ENCODE data around the gene SNX17.
A peak's percentile ranks its signal among the peaks of the same experiment; 100 is the strongest.

Gene SNX17

DNA sequence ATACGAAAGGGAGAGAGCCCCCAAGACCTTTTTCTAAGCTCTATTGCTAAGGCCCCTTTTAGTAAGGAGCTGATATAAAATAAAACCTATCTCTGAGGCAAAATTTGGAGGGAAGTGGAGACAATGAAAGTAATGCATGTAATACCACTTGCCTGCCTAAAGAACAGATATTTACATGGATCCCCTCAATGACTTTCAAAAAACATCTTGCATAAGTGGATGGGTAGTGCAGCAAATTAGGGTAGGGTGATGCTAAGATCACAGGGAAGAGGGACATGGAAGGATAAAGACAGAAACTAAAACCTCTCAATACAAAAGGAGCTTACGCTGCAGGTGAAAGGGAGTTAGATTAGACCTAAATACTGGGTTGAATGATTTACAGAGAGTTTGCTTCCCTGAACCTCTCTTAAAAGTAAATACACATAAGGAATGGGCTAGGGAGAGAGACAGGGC is 9.0 kb downstream of the SNX17 start:
- ChIA-PET POLR2A (interaction anchor here (0.6 to 3.0 kb wide), 6 partner anchors 8 to 325 kb away, joined by 3 to 20 read pairs (median 10); partner anchors contain the start of genes EIF2B4, NRBP1, PPM1G and SNX17), CTCF (no interaction called here)
- DNase-seq (ENCODE audit: extremely low spot score) = no peak
- no peak for TF ChIP-seq L3MBTL2 (conservative IDR thresholded peaks at IDR 0.05)
- no peak for TF ChIP-seq FOXA1 (IDR thresholded peaks at IDR 0.05)
- no peak for TF ChIP-seq HDGF (IDR thresholded peaks at IDR 0.05; ENCODE audit: borderline replicate concordance)
- no peak for TF ChIP-seq CTBP1 (IDR thresholded peaks at IDR 0.05; ENCODE audit: borderline replicate concordance)
- no peak for TF ChIP-seq FOXK2 (IDR thresholded peaks at IDR 0.05)
- TF ChIP-seq ARNT (IDR thresholded peaks at IDR 0.05) = no peak
- TF ChIP-seq SUZ12 (IDR thresholded peaks at IDR 0.05) = no peak
- no peak for TF ChIP-seq FOXM1 (IDR thresholded peaks at IDR 0.05; ENCODE audit: borderline replicate concordance)
- no peak for TF ChIP-seq TARDBP (IDR thresholded peaks at IDR 0.05)
- TF ChIP-seq BHLHE40 (IDR thresholded peaks at IDR 0.05; ENCODE audit: borderline replicate concordance) = no peak
- no peak for TF ChIP-seq LEF1 (IDR thresholded peaks at IDR 0.05; ENCODE audit: borderline replicate concordance)
- TF ChIP-seq SP1 (IDR thresholded peaks at IDR 0.05) = no peak
- TF ChIP-seq, protein P1, sequence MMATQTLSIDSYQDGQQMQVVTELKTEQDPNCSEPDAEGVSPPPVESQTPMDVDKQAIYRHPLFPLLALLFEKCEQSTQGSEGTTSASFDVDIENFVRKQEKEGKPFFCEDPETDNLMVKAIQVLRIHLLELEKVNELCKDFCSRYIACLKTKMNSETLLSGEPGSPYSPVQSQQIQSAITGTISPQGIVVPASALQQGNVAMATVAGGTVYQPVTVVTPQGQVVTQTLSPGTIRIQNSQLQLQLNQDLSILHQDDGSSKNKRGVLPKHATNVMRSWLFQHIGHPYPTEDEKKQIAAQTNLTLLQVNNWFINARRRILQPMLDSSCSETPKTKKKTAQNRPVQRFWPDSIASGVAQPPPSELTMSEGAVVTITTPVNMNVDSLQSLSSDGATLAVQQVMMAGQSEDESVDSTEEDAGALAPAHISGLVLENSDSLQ (IDR thresholded peaks at IDR 0.05) = no peak
- TF ChIP-seq ELF4 (IDR thresholded peaks at IDR 0.05) = no peak
- TF ChIP-seq NFRKB (IDR thresholded peaks at IDR 0.05) = no peak
- no peak for TF ChIP-seq ZNF384 (IDR thresholded peaks at IDR 0.05)

DNA sequence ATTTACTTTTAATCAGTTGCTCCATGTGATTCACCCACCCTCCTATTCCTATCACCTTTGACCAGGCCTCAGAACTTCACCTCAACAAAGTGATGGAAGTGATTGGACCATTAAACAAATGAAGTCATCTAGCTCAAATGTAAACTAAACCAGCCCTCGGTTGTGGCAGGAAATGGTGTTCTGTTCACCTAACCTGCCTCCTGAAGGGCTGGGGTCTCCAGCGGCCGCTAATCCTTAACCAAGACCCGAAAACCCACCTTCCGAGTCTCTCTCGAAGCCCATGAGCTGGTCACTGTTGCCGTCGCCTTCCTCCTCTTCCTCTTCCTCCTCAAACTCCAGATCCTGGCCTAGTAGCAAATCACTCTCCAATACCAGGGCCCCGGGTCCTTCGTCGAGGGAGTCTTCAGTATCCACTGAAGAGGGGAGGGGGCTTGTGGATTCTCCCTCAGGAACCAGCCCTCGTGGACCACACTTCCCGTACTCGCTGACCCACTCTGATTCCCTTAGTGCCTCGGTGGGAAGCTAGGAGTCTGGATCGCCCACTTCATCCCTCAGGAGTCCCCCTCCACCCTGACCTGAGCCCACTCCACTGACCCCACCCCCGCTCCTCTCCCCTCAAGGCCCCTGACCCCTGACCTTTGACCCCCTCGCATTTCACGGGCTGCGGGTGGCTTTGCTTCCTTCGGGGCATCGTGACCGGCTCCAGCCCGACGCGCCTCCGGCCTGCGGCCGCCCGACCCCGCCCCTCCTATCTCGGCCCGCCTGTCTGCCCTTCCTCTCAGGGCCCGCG is 9.6 kb downstream of the SNX17 start:
- TF ChIP-seq FOXA1 (IDR thresholded peaks at IDR 0.05) (no peak), TARDBP (IDR thresholded peaks at IDR 0.05) (no peak), CTBP1 (IDR thresholded peaks at IDR 0.05; ENCODE audit: borderline replicate concordance) (no peak), FOXK2 (IDR thresholded peaks at IDR 0.05) (no peak), FOXM1 (IDR thresholded peaks at IDR 0.05; ENCODE audit: borderline replicate concordance) (no peak), ELF4 (IDR thresholded peaks at IDR 0.05) (no peak), SP1 (IDR thresholded peaks at IDR 0.05) (no peak), L3MBTL2 (conservative IDR thresholded peaks at IDR 0.05) (no peak)
- TF ChIP-seq, protein P1 (IDR thresholded peaks at IDR 0.05) = no peak
- no peak for DNase-seq (ENCODE audit: extremely low spot score)
- ChIA-PET POLR2A (interaction anchor here (0.6 to 3.0 kb wide), 11 partner anchors 9 to 326 kb away, joined by 3 to 20 read pairs (median 4); partner anchors contain the start of genes EIF2B4, NRBP1, PPM1G and SLC4A1AP), CTCF (interaction anchor here (0.7 to 1.1 kb wide), 2 partner anchors 10 to 100 kb away, joined by 3 read pairs; no protein-coding TSS in a partner anchor)

GRCh38 chr2:27380626-27381545 is 10.5 kb downstream of the SNX17 start, which contains the start of gene ZNF513:
Gene ZNF513 (minus strand): TSS chr2:27380734. CDS start chr2:27380526, 208 bp downstream.
- no peak for TF ChIP-seq FOXK2 (IDR thresholded peaks at IDR 0.05)
- TF ChIP-seq CTBP1 (IDR thresholded peaks at IDR 0.05; ENCODE audit: borderline replicate concordance) = no peak
- TF ChIP-seq SUZ12 (IDR thresholded peaks at IDR 0.05) = no peak
- peak; percentile 39; the same call in 1 of the 2 replicates for TF ChIP-seq ELF4 (IDR thresholded peaks at IDR 0.05)
- no peak for TF ChIP-seq FOXA1 (IDR thresholded peaks at IDR 0.05)
- TF ChIP-seq L3MBTL2 (conservative IDR thresholded peaks at IDR 0.05) = peak; percentile 40
- TF ChIP-seq, protein P1 (IDR thresholded peaks at IDR 0.05) = no peak
- peak; percentile 59; the same call in 1 of the 2 replicates for TF ChIP-seq FOXM1 (IDR thresholded peaks at IDR 0.05; ENCODE audit: borderline replicate concordance)
- POLR2A ChIA-PET = interaction anchor here (0.6 to 3.0 kb wide), 10 partner anchors 10 to 283 kb away, joined by 3 to 20 read pairs (median 4); partner anchors contain the start of genes EIF2B4, NRBP1, PPM1G and SLC4A1AP
- CTCF ChIA-PET = interaction anchor here (0.7 to 1.1 kb wide), 2 partner anchors 11 to 101 kb away, joined by 3 read pairs; no protein-coding TSS in a partner anchor
- DNase-seq (ENCODE audit: extremely low spot score) = peak; percentile 91

- no peak for DNase-seq (ENCODE audit: extremely low spot score)
- TF ChIP-seq SUZ12 (IDR thresholded peaks at IDR 0.05) (no peak), L3MBTL2 (conservative IDR thresholded peaks at IDR 0.05) (no peak), FOXM1 (IDR thresholded peaks at IDR 0.05; ENCODE audit: borderline replicate concordance) (no peak), ZNF384 (IDR thresholded peaks at IDR 0.05) (no peak), CTBP1 (IDR thresholded peaks at IDR 0.05; ENCODE audit: borderline replicate concordance) (no peak), ARNT (IDR thresholded peaks at IDR 0.05) (no peak), TARDBP (IDR thresholded peaks at IDR 0.05) (no peak), LEF1 (IDR thresholded peaks at IDR 0.05; ENCODE audit: borderline replicate concordance) (no peak), NFRKB (IDR thresholded peaks at IDR 0.05) (no peak)
- POLR2A ChIA-PET = interaction anchor here (0.7 to 3.0 kb wide), 4 partner anchors 10 to 46 kb away, joined by 3 to 20 read pairs (median 14); partner anchors contain the start of genes NRBP1, PPM1G and SNX17
- CTCF ChIA-PET = no interaction called here
Measured at GRCh38 chr2:27381577-27382181, 11.3 kb downstream of the SNX17 start.
